GM21825 (cell line): ENCODE data around the gene IDH2.
"Not testable (repeated sequence)": the region's sequence is repeated elsewhere in the genome, so short reads cannot be mapped to it uniquely, and the experiment has no call there.

Experiments
- ATAC-seq: cut with Tn5 transposase; IDR thresholded peaks from one replicate; pipeline ENCODE4 v1.9.1; 2021; ENCODE audit warnings: mild to moderate bottlenecking, moderate library complexity; ENCODE audit not compliant: unreplicated experiment

Gene IDH2

DNA sequence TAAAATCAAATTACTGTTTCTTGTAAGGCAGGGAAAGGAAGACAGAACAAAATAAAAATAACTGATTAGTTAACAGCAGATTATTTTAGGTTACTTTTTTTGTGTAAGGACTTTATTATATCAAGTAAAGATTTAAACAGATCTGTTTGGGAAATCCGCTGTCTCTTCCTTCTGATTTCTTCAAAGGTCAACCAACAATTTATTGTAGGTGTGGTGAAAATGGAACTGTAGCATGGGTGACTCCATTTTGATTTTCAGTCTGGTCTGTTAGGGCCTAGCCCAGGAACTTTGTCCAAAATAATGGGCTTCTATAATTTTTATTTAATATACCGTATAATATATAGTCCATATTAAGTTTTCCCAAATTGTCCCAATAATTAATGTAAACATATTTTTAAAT is 13.5 kb upstream of the IDH2 start:
- no peak for ATAC-seq

DNA sequence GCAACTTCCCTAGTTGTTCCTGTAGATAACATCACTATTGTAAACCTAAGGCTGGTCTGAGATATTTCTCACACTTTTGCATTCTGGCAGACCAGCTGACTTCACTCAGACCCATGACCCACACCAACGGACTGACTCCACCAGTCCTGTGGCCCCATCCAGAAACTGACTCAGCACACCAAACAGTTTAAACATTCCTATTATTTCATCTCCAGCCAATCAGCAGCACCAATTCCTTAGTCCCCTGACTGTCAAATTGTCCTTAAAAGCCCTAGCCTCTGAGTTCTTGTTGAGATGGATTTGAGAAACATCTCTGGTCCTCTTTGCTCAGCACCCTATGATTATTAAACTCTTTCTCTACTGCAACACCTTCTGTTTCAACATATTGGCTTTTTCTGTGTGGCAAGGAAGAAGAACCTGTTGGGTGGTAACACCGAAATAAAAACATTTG is 12.2 kb upstream of the IDH2 start:
- ATAC-seq, result no peak

DNA sequence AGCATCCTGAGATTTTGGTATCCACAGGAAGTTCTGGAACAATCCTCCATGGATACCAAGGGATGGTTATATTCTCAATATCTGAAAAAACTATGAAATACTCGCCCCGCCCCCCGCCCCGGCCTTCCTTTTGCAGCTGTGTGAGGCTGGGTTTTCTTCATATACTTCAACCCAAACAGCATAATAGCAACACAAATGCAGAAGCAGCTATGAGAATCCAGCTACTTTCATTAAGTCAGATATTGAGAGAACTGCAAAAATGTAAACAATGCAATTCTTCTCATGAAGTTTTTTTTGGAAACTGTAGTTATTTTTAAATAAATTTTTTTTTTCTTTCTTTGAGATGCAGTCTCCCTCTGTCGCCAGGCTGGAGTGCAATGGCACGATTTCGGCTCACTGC is 10.9 kb upstream of the IDH2 start:
- no peak for ATAC-seq

DNA sequence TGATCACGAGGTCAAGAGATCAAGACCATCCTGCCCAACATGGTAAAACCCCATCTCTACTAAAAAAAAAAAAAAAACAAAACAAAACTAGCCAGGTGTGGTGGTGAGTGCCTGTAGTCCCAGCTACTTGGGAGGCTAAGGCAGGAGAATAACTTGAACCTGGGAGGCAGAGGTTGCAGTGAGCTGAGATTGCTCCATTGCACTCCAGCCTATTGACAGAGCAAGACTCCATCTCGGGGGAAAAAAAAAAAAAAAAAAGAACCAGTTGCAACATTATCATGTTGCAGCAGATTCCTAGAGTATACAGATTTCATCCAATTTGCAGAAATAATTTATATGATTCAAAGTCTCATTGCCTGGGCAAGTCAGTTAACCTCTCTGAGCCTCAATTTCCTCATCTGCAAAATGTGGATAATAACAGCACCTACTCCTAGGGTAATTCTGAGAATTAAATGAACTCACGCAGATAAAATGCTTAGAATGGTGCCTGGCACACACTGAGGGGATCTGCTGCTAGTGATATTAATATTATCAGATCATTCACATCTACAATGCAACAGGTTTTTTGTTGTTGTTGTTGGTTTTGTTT is 7.0 kb upstream of the IDH2 start:
- not testable (repeated sequence) for ATAC-seq

DNA sequence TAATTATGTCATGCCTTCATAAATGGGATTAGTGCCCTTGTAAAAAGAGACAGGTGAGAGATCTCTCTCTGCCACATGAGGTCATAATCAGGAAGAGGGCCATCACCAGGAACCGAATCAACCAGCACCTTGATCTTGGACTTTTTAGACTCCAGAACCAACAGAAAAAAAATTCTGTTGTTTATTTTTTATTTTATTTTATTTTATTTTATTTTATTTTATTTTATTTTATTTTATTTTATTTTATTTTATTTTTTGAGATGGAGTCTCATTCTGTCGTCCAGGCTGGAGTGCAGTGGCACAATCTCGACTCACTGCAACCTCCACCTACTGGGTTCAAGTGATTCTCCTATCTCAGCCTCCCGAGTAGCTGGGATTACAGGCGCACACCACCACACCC is 5.8 kb upstream of the IDH2 start:
- not testable (repeated sequence) for ATAC-seq

DNA sequence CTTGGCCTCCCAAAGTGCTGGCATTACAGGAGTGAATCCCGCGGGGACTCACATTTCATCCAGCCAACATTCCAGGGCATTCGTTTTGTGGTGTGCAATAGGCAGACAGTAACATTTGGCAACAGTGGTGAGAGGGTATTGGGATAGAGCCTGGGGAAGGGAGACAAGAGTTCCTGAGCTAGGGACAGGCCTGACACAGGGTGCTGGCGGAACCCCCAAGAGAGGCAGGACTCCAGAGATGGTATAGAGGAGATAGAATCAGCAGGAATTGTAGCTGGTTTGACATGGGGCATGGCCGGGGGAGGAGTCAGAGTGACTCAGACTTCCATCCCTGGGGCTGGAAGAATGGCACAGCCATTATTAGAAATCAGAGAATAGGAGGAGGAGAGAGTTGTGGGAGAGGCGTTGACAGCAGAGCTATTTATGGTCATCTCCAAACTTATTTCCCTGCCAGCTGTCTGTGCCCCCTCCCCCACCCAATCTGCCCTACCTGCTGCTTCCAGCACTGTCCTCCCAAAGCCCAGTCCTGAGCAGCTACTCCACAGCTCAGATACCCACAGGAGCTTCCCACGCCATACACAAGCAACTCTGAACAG is 4.4 kb upstream of the IDH2 start:
- no peak for ATAC-seq

DNA sequence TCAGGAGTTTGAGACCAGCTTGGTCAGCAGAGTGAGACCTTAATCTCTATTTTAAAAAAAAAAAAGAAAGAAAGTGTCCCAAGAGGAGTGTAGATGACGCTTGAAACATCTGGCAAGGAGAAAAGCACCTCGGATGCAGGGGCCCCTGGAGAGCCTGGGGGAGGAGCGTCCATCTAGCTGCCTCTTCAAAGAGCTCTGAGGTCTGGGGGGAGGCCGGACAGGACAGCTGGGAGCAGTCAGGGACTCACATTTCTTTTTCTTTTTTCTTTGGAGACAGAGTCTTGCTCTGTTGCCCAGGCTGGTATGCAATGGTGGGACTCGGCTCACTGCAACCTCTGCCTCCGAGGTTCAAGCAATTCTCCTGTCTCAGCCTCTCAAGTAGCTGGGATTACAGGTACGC is 3.3 kb upstream of the IDH2 start:
- no peak for ATAC-seq

DNA sequence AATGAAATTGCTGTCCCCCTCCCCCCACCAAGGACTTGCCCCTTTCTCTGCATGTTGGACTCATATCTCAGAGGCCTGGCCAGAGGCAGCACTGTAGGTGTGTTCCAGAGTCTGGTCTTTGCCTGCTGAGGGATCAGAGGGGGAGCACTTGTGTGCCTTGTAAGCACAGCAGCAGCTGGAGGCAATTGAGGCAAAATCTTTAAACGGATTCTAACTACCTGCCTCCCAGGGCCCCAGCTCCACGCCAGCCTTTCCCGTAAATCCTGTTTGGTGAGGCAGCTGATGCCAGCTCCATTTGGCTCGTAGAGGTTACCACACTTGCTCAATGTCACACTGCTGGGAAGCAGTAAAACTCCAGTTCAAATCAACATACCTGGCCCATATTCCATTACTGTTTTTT is 2.3 kb upstream of the IDH2 start:
- no peak for ATAC-seq

DNA sequence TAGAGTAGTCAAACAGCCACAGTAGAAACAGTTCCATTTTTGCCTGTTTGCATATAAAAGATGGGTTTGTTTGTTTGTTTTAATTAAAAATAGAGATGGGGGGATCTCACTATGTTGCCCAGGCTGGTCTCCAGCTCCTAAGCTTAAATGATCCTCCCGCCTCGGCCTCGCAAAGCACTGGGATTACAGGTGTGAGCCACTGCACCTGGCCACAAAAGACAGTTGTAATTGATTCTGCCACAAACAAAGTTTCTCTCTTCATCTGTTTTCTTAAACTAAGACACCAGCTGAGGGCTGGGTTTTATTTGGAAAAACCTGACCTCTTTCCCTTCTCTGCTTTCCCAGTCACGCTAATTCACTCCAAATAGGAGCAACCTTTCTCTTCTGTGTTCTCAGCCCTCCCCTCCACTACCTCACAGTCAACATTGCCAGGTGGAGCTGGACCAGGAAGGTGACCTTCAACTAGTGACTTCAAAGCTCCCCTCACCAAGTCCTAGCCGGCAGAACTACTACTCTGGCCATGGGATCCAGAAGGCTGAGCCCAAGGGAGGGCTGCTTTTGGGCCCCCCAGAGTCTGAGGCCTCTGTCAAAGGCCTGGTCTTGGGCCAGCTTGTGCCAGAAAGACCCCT is 1.5 kb upstream of the IDH2 start:
- ATAC-seq, result no peak

DNA sequence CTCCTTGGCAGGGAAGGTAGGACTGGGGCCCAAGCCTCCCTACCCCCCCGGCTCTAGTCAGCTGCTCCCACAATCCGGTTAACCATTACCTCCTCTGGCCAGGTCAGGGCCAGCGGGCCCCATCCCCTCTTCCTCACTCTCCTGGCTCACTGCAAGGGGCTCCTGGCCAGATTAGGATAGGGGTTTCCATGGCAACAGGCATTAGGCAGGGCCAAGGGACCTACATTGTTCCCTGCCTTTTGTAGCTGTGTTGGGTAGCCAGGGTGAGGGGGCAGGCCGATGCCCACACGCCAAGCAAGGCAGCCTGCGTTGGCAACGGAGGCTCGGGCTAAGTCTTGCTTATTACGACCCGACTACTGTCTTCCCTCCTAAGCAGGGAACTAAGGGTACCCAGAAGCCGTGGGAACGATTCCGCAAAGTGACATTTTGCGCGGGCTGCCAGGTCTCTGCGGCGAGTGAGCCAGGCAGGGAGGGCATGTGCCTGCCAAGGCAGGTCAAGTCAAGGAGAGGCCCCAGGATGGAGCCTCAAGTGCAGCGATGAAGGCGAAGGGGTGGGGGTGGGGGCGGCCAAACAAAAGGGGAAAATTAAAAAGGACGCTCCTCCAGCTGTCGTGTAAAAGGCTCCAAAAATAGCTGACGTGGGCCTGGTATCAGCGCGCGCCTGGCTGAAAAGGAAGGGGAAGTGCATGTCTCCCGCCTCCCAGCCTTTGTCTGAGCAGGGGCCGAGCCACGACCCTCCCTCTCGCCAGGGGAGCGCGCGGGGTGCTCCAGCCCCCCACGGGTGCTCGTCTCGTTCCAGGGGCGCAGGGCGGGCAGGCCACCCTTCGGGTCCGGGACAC is 919 bp downstream of the IDH2 start:
- peak; percentile 14 for ATAC-seq

DNA sequence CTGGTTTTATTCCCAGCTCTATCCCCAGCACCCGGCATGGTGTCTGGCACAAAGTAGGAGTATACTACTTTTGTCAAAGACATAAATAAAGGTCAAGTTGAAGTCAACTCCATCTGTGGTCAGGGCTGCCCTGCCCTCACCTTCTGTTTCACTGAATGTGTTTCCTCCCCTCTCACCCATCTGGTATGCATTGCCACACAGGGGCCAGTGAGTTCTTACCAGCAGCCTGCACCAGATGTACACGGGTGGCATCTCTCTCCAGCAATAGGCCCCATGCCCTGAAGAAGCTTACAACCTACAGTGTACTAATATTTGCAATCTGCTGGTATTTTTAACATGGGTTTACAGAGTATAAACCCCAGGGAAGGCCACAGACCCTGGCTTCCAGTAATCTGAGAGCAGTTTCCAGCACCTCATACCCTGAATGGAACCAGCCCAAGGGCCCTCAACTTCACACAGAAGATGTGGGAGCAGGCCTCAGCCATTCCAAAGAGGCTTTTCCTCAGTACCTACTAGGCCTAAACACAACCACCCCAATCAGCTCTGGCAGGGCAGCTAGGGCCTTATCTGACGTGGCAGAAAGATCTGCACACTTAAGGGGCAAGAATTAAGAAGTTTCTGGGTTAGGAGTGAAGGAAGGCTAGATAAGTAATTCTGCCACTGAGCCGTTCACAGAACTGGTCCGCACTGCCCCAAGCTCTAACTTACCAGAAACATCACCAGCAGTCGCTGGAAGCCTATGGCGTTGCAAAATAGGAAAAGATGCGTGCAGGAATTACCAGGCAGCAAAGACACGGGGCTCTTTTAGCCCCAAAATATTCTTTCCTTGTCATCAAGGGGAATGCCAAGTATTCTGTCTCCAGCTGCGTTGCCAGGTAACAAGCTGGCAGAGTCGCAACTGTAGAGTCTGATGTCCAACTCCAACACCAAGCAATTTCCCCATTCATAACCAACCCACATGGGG is 2.1 kb downstream of the IDH2 start:
- ATAC-seq, result no peak

DNA sequence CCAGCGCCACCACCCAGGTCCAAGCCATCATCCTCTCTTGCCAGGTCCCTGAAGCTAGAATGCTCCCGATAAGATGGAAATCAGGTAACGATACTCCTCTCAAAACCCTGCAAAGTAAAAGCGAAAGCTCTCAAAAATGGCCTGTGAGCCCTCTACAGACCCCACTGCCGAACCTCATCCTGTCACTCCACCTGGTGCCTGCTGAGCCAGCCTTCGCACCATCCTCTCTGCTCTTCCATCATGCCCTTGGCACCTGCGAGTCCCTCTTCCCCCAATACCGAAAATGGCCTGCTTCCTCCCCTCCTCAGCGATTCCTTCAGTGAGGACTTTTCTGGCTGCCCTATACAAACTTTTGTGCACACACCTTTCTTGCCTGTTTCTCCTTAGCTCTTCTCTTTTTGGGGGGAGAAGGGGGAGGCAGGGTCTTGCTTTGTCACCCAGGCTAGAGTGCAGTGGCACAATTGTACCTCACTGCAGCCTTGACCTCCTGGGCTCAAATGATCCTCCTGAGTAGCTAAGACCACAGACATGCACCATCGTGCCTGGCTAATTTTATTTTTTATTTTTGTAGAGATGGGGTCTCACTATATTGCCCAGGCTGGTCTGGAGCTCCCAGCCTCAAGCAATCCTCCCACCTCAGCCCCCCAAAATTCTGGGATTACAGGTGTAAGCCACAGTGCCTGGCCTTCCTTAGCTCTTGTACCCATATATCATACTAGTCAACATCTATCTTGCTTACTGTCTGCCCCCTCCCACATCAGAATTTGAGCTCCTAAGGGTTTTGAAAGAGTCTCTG is 3.0 kb downstream of the IDH2 start:
- no peak for ATAC-seq

DNA sequence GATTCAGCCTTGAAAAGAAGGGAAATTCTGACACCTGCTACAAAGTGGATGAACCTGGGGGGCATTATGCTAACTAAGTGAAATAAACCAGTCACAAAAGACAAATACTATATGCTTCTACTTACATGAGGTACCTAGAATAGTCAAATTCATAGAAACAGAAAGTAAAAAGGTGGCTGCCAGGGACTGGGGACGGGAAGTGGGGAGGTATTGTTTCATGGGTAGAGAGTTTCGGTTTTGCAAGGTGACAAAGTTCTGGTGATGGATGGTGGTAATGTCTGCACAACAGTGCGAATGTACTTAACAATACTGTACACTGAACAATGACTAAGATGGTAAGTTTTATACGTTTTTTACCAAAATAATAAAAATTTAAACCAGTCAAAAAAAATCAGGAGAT is 4.8 kb downstream of the IDH2 start:
- ATAC-seq, result peak; percentile 48

DNA sequence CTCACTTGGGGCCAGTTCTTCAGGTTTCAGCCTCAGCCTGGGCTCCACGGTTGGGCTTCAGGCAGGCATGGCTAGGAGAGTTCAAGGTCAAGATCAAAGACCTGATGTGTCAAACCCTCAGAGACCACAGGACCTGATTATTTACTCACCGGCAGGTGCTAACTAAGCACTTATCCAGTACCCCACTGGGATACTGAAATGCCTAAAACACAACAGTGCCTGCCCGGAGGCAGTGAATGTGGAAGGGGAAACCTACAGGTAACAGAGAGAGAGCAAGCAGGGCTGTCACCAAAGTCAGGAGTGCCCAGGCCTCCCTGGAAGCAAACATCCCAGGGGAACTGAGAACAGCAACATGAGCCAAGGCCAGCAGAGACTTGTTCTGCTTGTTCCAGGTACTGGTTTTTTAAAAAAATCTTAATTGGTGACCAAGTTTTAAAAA is 6.7 kb downstream of the IDH2 start:
- ATAC-seq, result no peak

DNA sequence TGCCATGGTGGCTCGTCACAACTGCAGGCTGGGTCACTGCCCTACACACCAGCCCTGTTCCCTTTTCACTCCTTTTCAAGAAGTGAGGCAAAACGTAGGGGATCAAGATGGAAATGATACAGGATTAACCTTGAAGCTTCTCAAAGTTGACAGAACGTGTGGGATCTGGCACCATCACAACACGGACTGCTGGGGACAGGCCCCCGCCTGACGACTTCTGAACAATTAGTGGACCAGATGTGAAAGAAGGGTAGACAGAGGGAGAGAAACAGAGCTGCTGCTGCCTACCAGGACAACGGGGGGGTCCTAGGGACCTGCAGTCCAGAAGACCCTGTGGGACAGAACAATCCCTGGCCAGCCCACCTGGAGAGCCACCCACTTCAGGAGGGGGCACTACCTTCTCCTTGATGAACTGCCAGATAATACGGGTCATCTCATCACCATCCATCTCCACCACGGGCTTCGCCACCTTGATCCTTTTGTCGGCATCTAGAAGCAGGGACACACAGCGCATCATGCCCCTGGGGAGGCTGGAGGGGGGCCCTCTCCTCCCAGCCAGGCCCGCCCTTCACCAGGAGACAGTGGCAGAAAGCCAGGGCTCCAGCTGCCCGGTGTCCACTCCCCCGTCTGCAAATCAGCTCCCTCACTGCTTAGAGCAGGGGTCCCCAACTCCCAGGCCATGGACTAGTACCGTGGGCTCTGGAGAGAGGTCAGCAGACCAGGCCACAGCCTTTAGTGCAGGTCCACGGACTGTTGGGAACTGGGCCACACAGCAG is 10.9 kb downstream of the IDH2 start:
- ATAC-seq, result no peak

DNA sequence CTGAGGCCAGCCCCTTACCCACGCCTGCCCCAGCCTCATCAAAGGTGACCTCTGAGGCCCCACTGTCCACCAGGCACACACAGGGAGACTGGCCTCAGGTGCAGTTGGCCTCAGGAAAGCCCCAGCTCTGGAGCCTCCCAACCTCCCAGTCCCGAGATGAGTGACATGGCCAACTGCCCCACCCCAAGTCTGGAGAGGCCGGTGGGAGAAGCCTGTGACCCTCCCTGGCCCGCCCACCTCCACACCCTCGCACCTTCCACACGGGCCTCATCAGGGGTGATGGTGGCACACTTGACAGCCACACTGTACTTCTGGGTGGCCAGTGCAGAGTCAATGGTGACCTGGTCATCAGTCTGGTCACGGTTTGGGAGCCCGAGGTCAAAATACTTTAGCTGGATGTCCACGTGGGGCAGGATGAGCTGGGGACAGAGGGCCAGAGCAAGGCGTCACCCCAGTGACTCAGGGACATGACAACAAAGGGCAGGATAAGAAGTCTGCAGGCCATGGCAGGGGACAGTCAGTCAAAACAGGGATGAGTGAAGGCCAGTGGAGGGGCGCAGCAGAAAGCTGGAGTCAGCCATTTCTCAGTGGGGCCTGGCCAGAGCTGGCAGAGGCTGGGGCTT is 11.9 kb downstream of the IDH2 start:
- no peak for ATAC-seq

DNA sequence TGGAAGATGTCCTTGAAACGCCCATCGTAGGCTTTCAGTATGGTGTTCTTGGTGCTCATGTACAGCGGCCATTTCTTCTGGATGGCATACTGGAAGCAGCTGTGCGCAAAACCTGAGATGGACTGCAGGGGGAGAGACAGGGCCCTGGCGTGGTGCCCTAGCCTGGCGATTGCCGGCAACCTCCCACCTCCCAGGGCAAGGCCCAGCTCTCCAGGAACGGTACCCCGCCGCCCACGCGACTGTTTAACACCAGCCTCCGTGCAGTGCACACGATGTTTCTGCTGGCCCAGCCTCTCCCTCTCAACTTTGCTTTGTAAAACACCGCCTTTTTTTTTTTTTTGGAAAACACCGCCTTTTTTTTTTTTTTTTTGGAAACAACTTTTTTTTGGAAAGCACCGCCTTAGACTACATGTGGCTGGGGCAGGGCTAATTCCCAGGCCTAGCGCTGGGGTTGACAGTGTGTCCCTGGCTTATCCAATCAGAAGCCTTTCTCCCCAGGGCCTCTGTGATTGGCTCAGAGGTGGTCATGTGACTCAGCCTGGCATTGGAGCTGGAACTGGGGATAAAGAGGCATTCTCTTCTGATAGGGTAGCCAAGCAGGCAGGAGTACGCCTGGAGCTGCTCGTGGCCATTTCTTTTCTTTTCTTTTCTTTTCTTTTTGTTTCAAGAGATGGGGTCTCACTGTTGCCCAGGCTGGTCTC is 14.7 kb downstream of the IDH2 start:
- no peak for ATAC-seq

DNA sequence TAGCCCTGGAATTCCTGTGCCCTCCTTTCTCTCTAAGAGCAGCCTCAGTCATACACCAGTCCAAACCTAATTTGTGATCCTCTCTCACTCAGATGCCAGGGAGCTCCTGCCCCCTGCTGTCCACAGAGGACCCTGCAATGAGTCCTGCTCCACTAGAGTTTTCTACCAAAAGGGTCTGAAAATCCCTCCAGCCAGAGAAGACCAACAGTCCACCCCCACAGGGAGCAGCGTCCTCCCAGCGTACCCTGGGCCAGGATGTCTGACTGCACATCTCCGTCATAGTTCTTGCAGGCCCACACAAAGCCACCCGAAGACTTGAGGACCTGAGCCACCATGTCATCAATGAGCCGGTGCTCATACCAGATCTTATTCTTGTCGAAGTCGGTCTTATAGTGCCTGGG is 15.4 kb downstream of the IDH2 start:
- ATAC-seq, result no peak
